Panc1 (cell line): ENCODE measurements around the gene ZBTB20. TPM values are rescaled to one million over a fixed set of nuclear protein-coding genes. Genes with fewer than 3 reads are reported as not detected.

Experiments
- ATAC-seq: fragments of 200-7000 bp; cut with Tn5 transposase; 2 replicates; pipeline ENCODE4 v1.9.1; 2020; ENCODE audit warnings: mild to moderate bottlenecking, moderate library complexity
- BruUV-seq: library from RNA; stranded (reverse); fragments of 400-500 nt; replicated peaks from 2 replicates; lab custom pipeline; 2021; lab: Mats Ljungman, UMichigan
- CTCF ChIA-PET: fragments of 300-600 bp; sonication (Branson Sonifier 250); formaldehyde crosslinking; loops from one replicate; lab custom pipeline; 2022; ENCODE audit warnings: antibody characterized with exemption; lab: Charles Lee
- POLR2A ChIA-PET: fragments of 300-600 bp; sonication (Branson Sonifier 250); formaldehyde crosslinking; loops from one replicate; lab custom pipeline; 2022; ENCODE audit warnings: antibody characterized with exemption; lab: Charles Lee
- DNase-seq: peaks from one replicate; pipeline ENCODE4 v3.0.0-alpha.2; 2010; ENCODE audit warnings: low read depth, low spot score
- H3K27ac ChIP-seq: 2 replicates; pipeline ENCODE4 v1.5.1; 2011; ENCODE audit warnings: mild to moderate bottlenecking, low read length, inconsistent platforms
- H3K27me3 ChIP-seq: fragments of 200-500 bp; sonication (Bioruptor generic); 2 replicates; pipeline ENCODE4 v1.6.0; 2014; ENCODE audit warnings: low read length, inconsistent platforms; ENCODE audit not compliant: control insufficient read depth, insufficient read depth
- H3K36me3 ChIP-seq: fragments of 200-500 bp; sonication (Bioruptor generic); 2 replicates; pipeline ENCODE4 v1.5.1; 2014; ENCODE audit warnings: inconsistent platforms, mild to moderate bottlenecking, low read length, moderate library complexity; ENCODE audit not compliant: control insufficient read depth, insufficient read depth
- H3K4me1 ChIP-seq: 2 replicates; pipeline ENCODE4 v1.5.1; 2011; ENCODE audit warnings: inconsistent platforms, mild to moderate bottlenecking, low read length, moderate library complexity; ENCODE audit not compliant: control insufficient read depth, insufficient read depth
- H3K4me3 ChIP-seq, 2 experiments: 2 replicates each; pipeline ENCODE4 v1.5.1; 2011 to 2012; ENCODE audit warnings: low read depth in 2 of 2, low read length in 2 of 2, mild to moderate bottlenecking in 2 of 2, inconsistent platforms in 1 of 2, moderate library complexity in 1 of 2
- H3K9me3 ChIP-seq: fragments of 200-500 bp; sonication (Bioruptor generic); 2 replicates; pipeline ENCODE4 v1.5.1; 2014; ENCODE audit warnings: low read depth, mild to moderate bottlenecking, inconsistent platforms, low read length, moderate library complexity; ENCODE audit not compliant: control insufficient read depth, insufficient read depth
- POLR2AphosphoS5 ChIP-seq: IDR thresholded peaks from 2 replicates; pipeline ENCODE4 v1.6.1; 2012; ENCODE audit warnings: mild to moderate bottlenecking, low read depth, low read length, moderate library complexity
- SIN3A ChIP-seq: IDR thresholded peaks from 2 replicates; pipeline ENCODE4 v1.6.1; 2012; ENCODE audit warnings: low read depth, mild to moderate bottlenecking, low read length, moderate library complexity, borderline replicate concordance; ENCODE audit not compliant: insufficient read depth
- TCF7L2 ChIP-seq: IDR thresholded peaks from 2 replicates; pipeline ENCODE4 v1.6.1; 2011; ENCODE audit warnings: mild to moderate bottlenecking, low read depth, low read length, inconsistent platforms
- in situ Hi-C: cut with HindIII; loops from 2 replicates; pipeline ENCODE4 v1.10.0; 2016; ENCODE audit warnings: low sequenced_read_pairs, low pct_unique_long_range_greater_than_20kb
- intact Hi-C: fragments of 100-400 bp; cut with micrococcal nuclease; formaldehyde crosslinking; loops from one replicate; pipeline ENCODE4 v1.10.0; 2022; ENCODE audit not compliant: unreplicated experiment
- total RNA-seq: library from RNA; stranded (reverse); gene quantifications from one replicate; pipeline ENCODE4 v1.2.1, GENCODE V29; 2021; ENCODE audit not compliant: unreplicated experiment
- TF ChIP-seq, protein P1 (sequence below), 2 experiments: IDR thresholded peaks; 2 replicates each; pipeline ENCODE4 v1.6.1; 2011 to 2012; ENCODE audit warnings: low read depth in 2 of 2, control low read depth in 1 of 2, low read length in 1 of 2, mild to moderate bottlenecking in 1 of 2, moderate library complexity in 1 of 2; ENCODE audit not compliant: insufficient read depth in 1 of 2
- TF ChIP-seq, protein P2 (sequence below): fragments of 450-650 bp; IDR thresholded peaks from 2 replicates; pipeline ENCODE4 v1.5.1; 2017; ENCODE audit warnings: mild to moderate bottlenecking

ZBTB20 gene
- total RNA-seq, 1 experiment from 2014 or later, result 4.1 TPM

DNA sequence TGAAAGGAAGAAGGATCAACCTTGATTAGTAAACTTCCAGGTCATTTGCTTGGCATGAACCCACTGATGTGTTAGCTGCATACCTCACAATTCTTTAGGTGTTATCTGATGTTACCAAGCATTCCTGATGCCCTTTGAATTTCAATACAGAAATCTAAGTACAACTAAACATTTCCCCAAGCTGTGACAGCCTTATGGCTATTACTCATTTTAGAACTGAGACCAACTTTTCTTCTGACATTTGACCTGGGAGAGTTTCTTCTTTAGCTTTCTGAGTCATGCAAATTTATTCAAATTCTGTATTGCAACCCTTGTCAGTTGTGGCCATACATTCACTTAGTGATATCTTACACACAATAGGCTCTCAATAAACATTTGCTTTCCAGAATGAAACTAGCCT is 729.0 kb downstream of the ZBTB20 start:
- Histone ChIP-seq H3K4me3 (no peak overlapping the region), H3K27me3 (no peaks in the 10 kb centered on the region), H3K4me1 (no peaks in the 10 kb centered on the region), H3K36me3 (no peaks in the 10 kb centered on the region), H3K9me3 (no peaks in the 10 kb centered on the region), H3K27ac (no peak overlapping the region)
- TF ChIP-seq POLR2AphosphoS5 (no peak), SIN3A (no peak), TCF7L2 (no peak)
- TF ChIP-seq, protein P1, sequence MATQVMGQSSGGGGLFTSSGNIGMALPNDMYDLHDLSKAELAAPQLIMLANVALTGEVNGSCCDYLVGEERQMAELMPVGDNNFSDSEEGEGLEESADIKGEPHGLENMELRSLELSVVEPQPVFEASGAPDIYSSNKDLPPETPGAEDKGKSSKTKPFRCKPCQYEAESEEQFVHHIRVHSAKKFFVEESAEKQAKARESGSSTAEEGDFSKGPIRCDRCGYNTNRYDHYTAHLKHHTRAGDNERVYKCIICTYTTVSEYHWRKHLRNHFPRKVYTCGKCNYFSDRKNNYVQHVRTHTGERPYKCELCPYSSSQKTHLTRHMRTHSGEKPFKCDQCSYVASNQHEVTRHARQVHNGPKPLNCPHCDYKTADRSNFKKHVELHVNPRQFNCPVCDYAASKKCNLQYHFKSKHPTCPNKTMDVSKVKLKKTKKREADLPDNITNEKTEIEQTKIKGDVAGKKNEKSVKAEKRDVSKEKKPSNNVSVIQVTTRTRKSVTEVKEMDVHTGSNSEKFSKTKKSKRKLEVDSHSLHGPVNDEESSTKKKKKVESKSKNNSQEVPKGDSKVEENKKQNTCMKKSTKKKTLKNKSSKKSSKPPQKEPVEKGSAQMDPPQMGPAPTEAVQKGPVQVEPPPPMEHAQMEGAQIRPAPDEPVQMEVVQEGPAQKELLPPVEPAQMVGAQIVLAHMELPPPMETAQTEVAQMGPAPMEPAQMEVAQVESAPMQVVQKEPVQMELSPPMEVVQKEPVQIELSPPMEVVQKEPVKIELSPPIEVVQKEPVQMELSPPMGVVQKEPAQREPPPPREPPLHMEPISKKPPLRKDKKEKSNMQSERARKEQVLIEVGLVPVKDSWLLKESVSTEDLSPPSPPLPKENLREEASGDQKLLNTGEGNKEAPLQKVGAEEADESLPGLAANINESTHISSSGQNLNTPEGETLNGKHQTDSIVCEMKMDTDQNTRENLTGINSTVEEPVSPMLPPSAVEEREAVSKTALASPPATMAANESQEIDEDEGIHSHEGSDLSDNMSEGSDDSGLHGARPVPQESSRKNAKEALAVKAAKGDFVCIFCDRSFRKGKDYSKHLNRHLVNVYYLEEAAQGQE (IDR thresholded peaks at IDR 0.05; ENCODE audit: insufficient read depth in 1 of 2, low read depth in 2 of 2, low read length in 1 of 2), result no peak
- TF ChIP-seq, protein P2, sequence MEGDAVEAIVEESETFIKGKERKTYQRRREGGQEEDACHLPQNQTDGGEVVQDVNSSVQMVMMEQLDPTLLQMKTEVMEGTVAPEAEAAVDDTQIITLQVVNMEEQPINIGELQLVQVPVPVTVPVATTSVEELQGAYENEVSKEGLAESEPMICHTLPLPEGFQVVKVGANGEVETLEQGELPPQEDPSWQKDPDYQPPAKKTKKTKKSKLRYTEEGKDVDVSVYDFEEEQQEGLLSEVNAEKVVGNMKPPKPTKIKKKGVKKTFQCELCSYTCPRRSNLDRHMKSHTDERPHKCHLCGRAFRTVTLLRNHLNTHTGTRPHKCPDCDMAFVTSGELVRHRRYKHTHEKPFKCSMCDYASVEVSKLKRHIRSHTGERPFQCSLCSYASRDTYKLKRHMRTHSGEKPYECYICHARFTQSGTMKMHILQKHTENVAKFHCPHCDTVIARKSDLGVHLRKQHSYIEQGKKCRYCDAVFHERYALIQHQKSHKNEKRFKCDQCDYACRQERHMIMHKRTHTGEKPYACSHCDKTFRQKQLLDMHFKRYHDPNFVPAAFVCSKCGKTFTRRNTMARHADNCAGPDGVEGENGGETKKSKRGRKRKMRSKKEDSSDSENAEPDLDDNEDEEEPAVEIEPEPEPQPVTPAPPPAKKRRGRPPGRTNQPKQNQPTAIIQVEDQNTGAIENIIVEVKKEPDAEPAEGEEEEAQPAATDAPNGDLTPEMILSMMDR, result no peak
- ChIA-PET CTCF (interaction anchor here (0.6 to 1.1 kb wide), 3 partner anchors 8 to 159 kb away, joined by 3 to 4 read pairs (median 4); no protein-coding TSS in a partner anchor), POLR2A (no interaction called here)
- BruUV-seq, result no TSS peak
- DNase-seq (no peak), ATAC-seq (no peak)
- in situ Hi-C loops, result no loop called here
- intact Hi-C loops, result loop anchor here (5.0 kb wide), 1 partner anchor 36 kb away; no protein-coding TSS in a partner anchor

DNA sequence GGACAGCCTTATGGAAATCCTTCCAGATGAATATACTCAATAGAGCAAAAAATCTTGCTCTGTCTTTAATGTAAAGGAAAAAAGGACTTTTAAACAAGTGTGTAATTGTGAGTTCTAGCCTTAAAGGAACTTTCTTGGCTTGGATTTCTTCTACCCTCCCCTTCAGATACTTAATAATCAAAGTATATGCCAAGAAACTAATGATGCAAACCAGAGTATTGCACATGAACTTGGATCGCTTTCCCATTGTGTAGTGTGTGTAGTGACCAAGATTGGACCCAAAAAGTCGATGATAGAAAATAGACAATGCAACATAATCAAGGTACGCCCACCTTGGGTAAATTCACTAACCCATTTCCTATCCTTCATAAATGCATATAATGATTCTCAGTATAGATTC is 729.4 kb downstream of the ZBTB20 start:
- Histone ChIP-seq H3K9me3 (no peaks in the 10 kb centered on the region), H3K27ac (no peak overlapping the region), H3K36me3 (no peaks in the 10 kb centered on the region), H3K4me1 (no peaks in the 10 kb centered on the region), H3K27me3 (no peaks in the 10 kb centered on the region), H3K4me3 (no peak overlapping the region)
- no peak for ATAC-seq
- no peak for TF ChIP-seq SIN3A
- no peak for TF ChIP-seq POLR2AphosphoS5
- TF ChIP-seq TCF7L2, result no peak
- TF ChIP-seq, protein P1 (IDR thresholded peaks at IDR 0.05; ENCODE audit: insufficient read depth in 1 of 2, low read depth in 2 of 2, low read length in 1 of 2), result no peak
- TF ChIP-seq, protein P2, result no peak
- no peak for DNase-seq
- intact Hi-C loops (loop anchor here (5.0 kb wide), 1 partner anchor 35 kb away; no protein-coding TSS in a partner anchor), in situ Hi-C loops (no loop called here)
- CTCF ChIA-PET, result no interaction called here
- POLR2A ChIA-PET, result no interaction called here
- no TSS peak for BruUV-seq
